ENCODE results near the gene RELL1. TPM values are rescaled to one million over a fixed set of nuclear protein-coding genes. Genes with fewer than 3 reads are reported as not detected.

RELL1 gene
- total and polyA plus RNA-seq, 4 donors: 1.8 to 47.4 (median 20.6) TPM

Small RNA genes within 50 kb of the gene (small RNA-seq; reads per million reads assigned to genes)
- gene RF00019 (ENCODE audit: low replicate concordance): not detected

Other genes with a start within 250 kb of the RELL1 start
- 10 to 100 TPM; 22.5 to 28.9 TPM for gene PGM2, start 140.3 kb upstream of the RELL1 start, total RNA-seq
- gene PGM2, start 140.3 kb upstream of the RELL1 start, polyA plus RNA-seq: 10 to 100 TPM in 1 of 2 donors, 1 to 10 TPM in 1; 4.8 to 14.3 TPM
- gene TBC1D1, start 204.7 kb upstream of the RELL1 start, total RNA-seq: 10 to 100 TPM; 53.4 to 71.1 TPM
- 10 to 100 TPM; 23.6 to 34.3 TPM for gene TBC1D1, start 204.7 kb upstream of the RELL1 start, polyA plus RNA-seq

Data from lung (tissue), 5 donors.